PC-3 (cell line): ENCODE measurements around the gene ERGIC1. TPM values are rescaled to one million over a fixed set of nuclear protein-coding genes. Genes with fewer than 3 reads are reported as not detected.

Experiments used
- ATAC-seq: fragments of 200-7000 bp; cut with Tn5 transposase; 2 replicates; pipeline ENCODE4 v1.9.1; 2020; ENCODE audit warnings: mild to moderate bottlenecking, moderate library complexity
- Bru-seq: library from RNA; stranded (reverse); fragments of 400-500 nt; gene quantifications from one replicate; lab custom pipeline; 2021; lab: Mats Ljungman, UMichigan
- BruChase-seq, 2 experiments: library from RNA; stranded (reverse); fragments of 400-500 nt; gene quantifications; one replicate each; lab custom pipeline; 2021; lab: Mats Ljungman, UMichigan
- BruUV-seq: library from RNA; stranded (reverse); fragments of 400-500 nt; replicated peaks from 2 replicates; lab custom pipeline; 2021; lab: Mats Ljungman, UMichigan
- CTCF ChIA-PET: fragments of 300-600 bp; sonication (Branson Sonifier 250); formaldehyde crosslinking; loops from one replicate; lab custom pipeline; 2022; ENCODE audit warnings: antibody characterized with exemption; lab: Charles Lee
- POLR2A ChIA-PET: fragments of 300-600 bp; sonication (Branson Sonifier 250); formaldehyde crosslinking; loops from one replicate; lab custom pipeline; 2022; ENCODE audit warnings: antibody characterized with exemption; ENCODE audit not compliant: unreplicated experiment; lab: Charles Lee
- DNase-seq: peaks from one replicate; pipeline ENCODE4 v3.0.0-alpha.2; 2015
- H2AFZ ChIP-seq: fragments of 300-600 bp; sonication (generic); 2 replicates; pipeline ENCODE4 v1.6.0; 2016; ENCODE audit warnings: antibody characterized with exemption, low read length
- H3F3A ChIP-seq: fragments of 300-600 bp; sonication (generic); one replicate; pipeline ENCODE4 v1.6.0; 2017; ENCODE audit warnings: antibody characterized with exemption, low read length, control low read depth, mild to moderate bottlenecking; ENCODE audit not compliant: unreplicated experiment
- H3K27ac ChIP-seq: fragments of 300-600 bp; sonication (generic); 2 replicates; pipeline ENCODE4 v1.5.1; 2016; ENCODE audit warnings: mild to moderate bottlenecking, low read length
- H3K27me3 ChIP-seq: fragments of 300-600 bp; sonication (generic); 2 replicates; pipeline ENCODE4 v1.6.1; 2016; ENCODE audit warnings: low read length, mixed read lengths
- H3K36me3 ChIP-seq: fragments of 300-600 bp; sonication (generic); 2 replicates; pipeline ENCODE4 v1.6.1; 2016; ENCODE audit warnings: low read depth, mixed run types, low read length, mixed read lengths
- H3K4me1 ChIP-seq: fragments of 300-600 bp; sonication (generic); 2 replicates; pipeline ENCODE4 v1.5.1; 2016; ENCODE audit warnings: low read length; ENCODE audit not compliant: insufficient read depth
- H3K4me2 ChIP-seq: fragments of 300-600 bp; sonication (generic); 2 replicates; pipeline ENCODE4 v1.6.0; 2016; ENCODE audit warnings: low read length
- H3K4me3 ChIP-seq: fragments of 300-600 bp; sonication (generic); 2 replicates; pipeline ENCODE4 v1.5.1; 2016; ENCODE audit warnings: mild to moderate bottlenecking, low read length, mixed read lengths
- H3K79me2 ChIP-seq: fragments of 300-600 bp; sonication (generic); 2 replicates; pipeline ENCODE4 v1.6.1; 2017; ENCODE audit warnings: low read length, mixed read lengths
- H3K9ac ChIP-seq: fragments of 300-600 bp; sonication (generic); 2 replicates; pipeline ENCODE4 v1.6.0; 2016; ENCODE audit warnings: mild to moderate bottlenecking, low read length
- H3K9me2 ChIP-seq: fragments of 300-600 bp; sonication (generic); replicated peaks from 2 replicates; pipeline ENCODE4 v1.6.1; 2016; ENCODE audit warnings: mixed run types, low read length, mixed read lengths
- H3K9me3 ChIP-seq: fragments of 300-600 bp; sonication (generic); 2 replicates; pipeline ENCODE4 v1.6.1; 2016; ENCODE audit warnings: low read length, mixed read lengths
- H4K20me1 ChIP-seq: fragments of 300-600 bp; sonication (generic); 2 replicates; pipeline ENCODE4 v1.6.1; 2016; ENCODE audit warnings: low read length, mixed read lengths
- EZH2 ChIP-seq: fragments of 300-600 bp; sonication (generic); IDR thresholded peaks from one replicate; pipeline ENCODE4 v1.6.1; 2017; ENCODE audit warnings: antibody characterized with exemption, mild to moderate bottlenecking, low read length; ENCODE audit not compliant: unreplicated experiment
- EZH2phosphoT487 ChIP-seq: fragments of 300-600 bp; sonication (generic); IDR thresholded peaks from 2 replicates; pipeline ENCODE4 v1.6.1; 2018; ENCODE audit warnings: mild to moderate bottlenecking, antibody characterized with exemption, low read length, borderline replicate concordance
- intact Hi-C: fragments of 100-400 bp; cut with micrococcal nuclease; formaldehyde crosslinking; loops from 2 replicates; pipeline ENCODE4 v1.9.0; 2023
- long read RNA-seq: library from polyadenylated mRNA; unstranded; transcript quantifications from one replicate; pipeline ENCODE4 v2.0.0, GENCODE V29; 2021; ENCODE audit not compliant: unreplicated experiment
- total RNA-seq: library from RNA; depleted of rRNA; stranded (reverse); fragments of >200 nt; gene quantifications from 2 replicates; pipeline ENCODE4 v1.2.3, GENCODE V29; 2014; rRNA removed
- TF ChIP-seq, protein P1 (sequence below): fragments of 300-600 bp; sonication (generic); conservative IDR thresholded peaks from 2 replicates; pipeline ENCODE4 v1.5.1; 2017; ENCODE audit warnings: antibody characterized with exemption, low read depth, mild to moderate bottlenecking, low read length

ERGIC1 gene, protein sequence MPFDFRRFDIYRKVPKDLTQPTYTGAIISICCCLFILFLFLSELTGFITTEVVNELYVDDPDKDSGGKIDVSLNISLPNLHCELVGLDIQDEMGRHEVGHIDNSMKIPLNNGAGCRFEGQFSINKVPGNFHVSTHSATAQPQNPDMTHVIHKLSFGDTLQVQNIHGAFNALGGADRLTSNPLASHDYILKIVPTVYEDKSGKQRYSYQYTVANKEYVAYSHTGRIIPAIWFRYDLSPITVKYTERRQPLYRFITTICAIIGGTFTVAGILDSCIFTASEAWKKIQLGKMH
- 124 and 148 TPM in 2 replicates for total RNA-seq
- Bru-seq, nascent RNA = percentile 78 among the genes with signal in this experiment
- percentile 72 among the genes with signal in this experiment for BruChase-seq, experiment 1, labeled RNA remaining after a 6-hour chase
- percentile 73 among the genes with signal in this experiment for BruChase-seq, experiment 2, labeled RNA remaining after a 2-hour chase
- long read RNA-seq, transcript ERGIC1-202 (10 exons, 2,881 nt) = major isoform, 19 of 72 reads
- long read RNA-seq, partial matches to known transcripts = 12 of 72 reads
- long read RNA-seq, other reads (novel, unspliced or antisense) = 41 of 72 reads

DNA sequence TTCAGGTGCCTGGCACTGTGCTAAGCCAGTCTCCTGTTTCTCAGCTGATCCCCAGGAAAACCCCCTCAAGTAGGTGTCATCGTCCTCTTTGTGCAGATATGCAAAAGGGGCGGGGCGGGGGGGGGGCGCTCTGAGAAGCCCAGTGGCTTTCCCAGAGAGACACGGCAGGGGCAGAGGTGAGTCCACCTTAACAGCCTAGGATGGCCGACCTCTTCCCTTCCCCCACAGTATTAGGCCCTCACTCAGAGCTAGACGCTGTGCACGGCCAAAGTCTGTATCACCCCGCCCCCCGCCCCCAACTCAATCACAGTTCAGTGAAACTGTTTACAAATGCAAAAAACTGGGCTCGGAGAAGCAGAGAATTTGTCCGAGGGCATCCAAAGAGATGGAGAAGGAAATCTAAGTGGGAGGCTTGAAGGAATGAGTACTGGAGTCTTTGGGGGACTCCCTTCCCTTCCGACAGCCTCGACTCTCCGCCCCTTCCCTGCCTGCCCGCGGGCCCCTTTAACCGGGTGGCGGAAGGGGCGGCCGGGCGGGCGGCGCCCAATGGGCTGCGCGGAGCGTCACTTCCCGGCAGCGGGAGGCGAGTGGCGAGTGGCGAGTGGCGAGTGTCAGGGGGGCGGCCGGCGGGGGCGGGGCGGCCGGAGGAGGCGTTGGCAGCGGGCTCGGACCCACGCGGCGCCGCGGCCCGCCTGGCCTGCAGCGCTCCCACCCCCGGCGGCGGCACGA is at the start of gene ERGIC1:
Gene ERGIC1, plus strand, starts transcription at position 566 of the 729 bp plus-strand sequence. Its CDS starts 163 bp downstream, at position 729.
- Histone ChIP-seq H3K9me3 (no peaks in the 10 kb centered on the region), H3K9ac (peak within 1 kb of the TSS; percentile 94), H3K36me3 (no peaks in the 10 kb centered on the region), H2AFZ (peak within 1 kb of the TSS; percentile 46), H3K4me3 (peak within 1 kb of the TSS; percentile 92), H3K4me1 (peaks cover 28% of the 10 kb centered on the region), H3F3A (no peaks in the 10 kb centered on the region), H3K4me2 (peak within 1 kb of the TSS; percentile 81), H3K27ac (peak within 1 kb of the TSS; percentile 61), H3K9me2 (no peaks in the 10 kb centered on the region), H3K79me2 (peaks cover 47% of the 10 kb centered on the region), H4K20me1 (no peaks in the 10 kb centered on the region), H3K27me3 (no peaks in the 10 kb centered on the region)
- CTCF ChIA-PET = no interaction called here
- peak; percentile 91 for ATAC-seq
- peak; percentile 81 for DNase-seq
- POLR2A ChIA-PET = no interaction called here
- TF ChIP-seq, protein P1, sequence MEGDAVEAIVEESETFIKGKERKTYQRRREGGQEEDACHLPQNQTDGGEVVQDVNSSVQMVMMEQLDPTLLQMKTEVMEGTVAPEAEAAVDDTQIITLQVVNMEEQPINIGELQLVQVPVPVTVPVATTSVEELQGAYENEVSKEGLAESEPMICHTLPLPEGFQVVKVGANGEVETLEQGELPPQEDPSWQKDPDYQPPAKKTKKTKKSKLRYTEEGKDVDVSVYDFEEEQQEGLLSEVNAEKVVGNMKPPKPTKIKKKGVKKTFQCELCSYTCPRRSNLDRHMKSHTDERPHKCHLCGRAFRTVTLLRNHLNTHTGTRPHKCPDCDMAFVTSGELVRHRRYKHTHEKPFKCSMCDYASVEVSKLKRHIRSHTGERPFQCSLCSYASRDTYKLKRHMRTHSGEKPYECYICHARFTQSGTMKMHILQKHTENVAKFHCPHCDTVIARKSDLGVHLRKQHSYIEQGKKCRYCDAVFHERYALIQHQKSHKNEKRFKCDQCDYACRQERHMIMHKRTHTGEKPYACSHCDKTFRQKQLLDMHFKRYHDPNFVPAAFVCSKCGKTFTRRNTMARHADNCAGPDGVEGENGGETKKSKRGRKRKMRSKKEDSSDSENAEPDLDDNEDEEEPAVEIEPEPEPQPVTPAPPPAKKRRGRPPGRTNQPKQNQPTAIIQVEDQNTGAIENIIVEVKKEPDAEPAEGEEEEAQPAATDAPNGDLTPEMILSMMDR = no peak
- intact Hi-C loops = no loop called here
- BruUV-seq = TSS peak; percentile 97

DNA sequence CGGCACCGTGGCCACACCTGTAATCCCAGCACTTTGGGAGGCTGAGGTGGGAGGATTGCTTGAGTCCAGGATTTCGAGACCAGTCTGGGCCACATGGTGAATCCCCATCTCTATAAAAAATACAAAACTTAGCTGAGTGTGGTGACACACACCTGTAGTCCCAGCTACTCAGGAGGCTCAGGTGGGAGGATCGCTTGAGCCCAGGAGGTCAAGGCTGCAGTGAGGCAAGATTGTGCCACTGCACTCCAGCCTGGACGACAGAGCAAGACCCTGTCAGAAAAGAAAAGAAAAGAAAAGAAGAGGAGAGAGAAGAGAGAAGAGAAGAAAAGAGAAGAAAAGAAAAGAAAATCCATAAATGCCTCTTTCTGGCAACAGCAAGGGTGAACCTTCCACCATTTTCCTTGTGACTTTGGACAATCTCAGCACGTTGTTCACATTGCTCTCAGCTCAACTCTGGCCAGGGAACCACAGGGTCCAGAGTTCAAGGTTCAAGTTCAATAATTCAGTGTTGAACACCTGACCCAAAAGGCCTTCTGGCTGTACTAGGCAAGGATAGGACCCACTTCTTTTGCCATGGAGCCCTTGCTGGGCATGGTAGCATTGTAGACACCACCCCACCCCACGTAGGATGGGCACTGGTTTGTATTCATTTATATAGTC is 48.5 kb upstream of the ERGIC1 start:
- Histone ChIP-seq H4K20me1 (no peaks in the 10 kb centered on the region), H3K79me2 (no peaks in the 10 kb centered on the region), H3K9me3 (no peaks in the 10 kb centered on the region), H3K4me2 (no peak overlapping the region), H3K4me1 (peaks cover 30% of the 10 kb centered on the region), H2AFZ (no peak overlapping the region), H3K9ac (no peak overlapping the region), H3K9me2 (no peaks in the 10 kb centered on the region), H3K27ac (no peak overlapping the region), H3K27me3 (no peaks in the 10 kb centered on the region), H3K36me3 (no peaks in the 10 kb centered on the region), H3F3A (no peaks in the 10 kb centered on the region), H3K4me3 (no peak overlapping the region)
- ATAC-seq = no peak
- BruUV-seq = no TSS peak
- ChIA-PET POLR2A (no interaction called here), CTCF (no interaction called here)
- no peak for DNase-seq
- intact Hi-C loops = no loop called here
- TF ChIP-seq EZH2 (no peak), EZH2phosphoT487 (no peak)
- TF ChIP-seq, protein P1 = no peak
